Adipocyte (in vitro differentiated cells): ENCODE measurements around the gene E2F3.
A peak's percentile ranks its signal among the peaks of the same experiment; 100 is the strongest.

Source experiments
- DNase-seq: peaks from one replicate; pipeline ENCODE4 v3.0.0-alpha.2; 2015; ENCODE audit warnings: low read depth
- H3K27me3 ChIP-seq: replicated peaks from 2 replicates; pipeline ENCODE4 v1.7.0; 2013; ENCODE audit warnings: mild to moderate bottlenecking, low read length, moderate library complexity; ENCODE audit not compliant: control insufficient read depth, insufficient read depth
- H3K36me3 ChIP-seq: 2 replicates; pipeline ENCODE4 v1.7.0; 2013; ENCODE audit warnings: low read length, mild to moderate bottlenecking, moderate library complexity; ENCODE audit not compliant: control insufficient read depth, insufficient read depth, severe bottlenecking
- H3K4me1 ChIP-seq: 2 replicates; pipeline ENCODE4 v1.7.0; 2013; ENCODE audit warnings: mild to moderate bottlenecking, low read length, moderate library complexity; ENCODE audit not compliant: control insufficient read depth, insufficient read depth
- H3K4me3 ChIP-seq: 2 replicates; pipeline ENCODE4 v1.7.0; 2013; ENCODE audit warnings: mild to moderate bottlenecking, low read length, moderate library complexity
- H3K9ac ChIP-seq: 2 replicates; pipeline ENCODE4 v1.7.0; 2013; ENCODE audit warnings: mild to moderate bottlenecking, low read length, moderate library complexity
- H3K9me3 ChIP-seq: 2 replicates; pipeline ENCODE4 v1.7.0; 2013; ENCODE audit warnings: mild to moderate bottlenecking, low read length, moderate library complexity; ENCODE audit not compliant: control insufficient read depth

The E2F3 gene

DNA sequence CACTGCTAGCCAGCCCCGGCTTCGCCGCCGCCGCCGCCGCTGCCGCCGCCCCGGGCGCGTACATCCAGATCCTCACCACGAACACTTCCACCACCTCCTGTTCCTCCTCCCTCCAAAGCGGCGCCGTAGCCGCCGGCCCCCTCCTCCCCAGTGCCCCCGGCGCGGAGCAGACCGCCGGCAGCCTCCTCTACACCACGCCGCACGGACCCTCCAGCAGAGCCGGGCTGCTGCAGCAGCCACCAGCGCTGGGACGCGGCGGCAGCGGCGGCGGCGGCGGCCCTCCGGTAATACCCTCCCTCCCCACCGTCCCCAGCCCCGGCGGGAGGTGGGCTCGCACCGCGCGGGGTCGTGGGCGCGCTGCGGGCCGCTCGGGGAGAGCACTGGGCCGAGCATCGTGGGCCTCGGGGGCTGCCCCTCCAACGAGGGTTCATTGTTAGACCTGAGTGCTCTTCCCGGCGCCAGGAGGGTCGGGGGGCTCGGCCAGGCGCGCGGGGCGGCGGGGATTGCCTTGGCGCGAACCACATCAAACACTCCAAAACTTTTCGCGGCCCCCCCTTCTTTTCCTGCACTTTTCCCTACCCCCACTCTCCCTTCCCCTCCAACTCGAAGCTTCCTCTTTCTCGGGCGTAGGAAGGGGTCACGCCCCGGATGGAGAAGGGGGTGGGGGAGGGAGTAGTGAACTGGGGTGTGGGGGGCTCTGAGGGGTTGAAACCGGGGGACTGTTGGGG is 827 bp downstream of the E2F3 start:
- DNase-seq, result peak; percentile 63
- H3K9ac ChIP-seq, result peak overlapping the region; percentile 84
- peaks cover 7% of the 10 kb centered on the region for H3K36me3 ChIP-seq
- peaks cover 10% of the 10 kb centered on the region for H3K4me1 ChIP-seq
- H3K27me3 ChIP-seq, result no peaks in the 10 kb centered on the region
- H3K4me3 ChIP-seq, result peak overlapping the region; percentile 85
- H3K9me3 ChIP-seq, result no peaks in the 10 kb centered on the region

- H3K9ac ChIP-seq, result peak overlapping the region; percentile 89
- H3K9me3 ChIP-seq, result no peaks in the 10 kb centered on the region
- H3K36me3 ChIP-seq, result peaks cover 7% of the 10 kb centered on the region
- H3K4me3 ChIP-seq, result peak overlapping the region; percentile 93
- no peaks in the 10 kb centered on the region for H3K27me3 ChIP-seq
- DNase-seq, result peak; percentile 92
- H3K4me1 ChIP-seq, result peaks cover 10% of the 10 kb centered on the region
These were observed 1.5 kb downstream of the E2F3 start for GRCh38 chr6:20403070-20403765.

DNA sequence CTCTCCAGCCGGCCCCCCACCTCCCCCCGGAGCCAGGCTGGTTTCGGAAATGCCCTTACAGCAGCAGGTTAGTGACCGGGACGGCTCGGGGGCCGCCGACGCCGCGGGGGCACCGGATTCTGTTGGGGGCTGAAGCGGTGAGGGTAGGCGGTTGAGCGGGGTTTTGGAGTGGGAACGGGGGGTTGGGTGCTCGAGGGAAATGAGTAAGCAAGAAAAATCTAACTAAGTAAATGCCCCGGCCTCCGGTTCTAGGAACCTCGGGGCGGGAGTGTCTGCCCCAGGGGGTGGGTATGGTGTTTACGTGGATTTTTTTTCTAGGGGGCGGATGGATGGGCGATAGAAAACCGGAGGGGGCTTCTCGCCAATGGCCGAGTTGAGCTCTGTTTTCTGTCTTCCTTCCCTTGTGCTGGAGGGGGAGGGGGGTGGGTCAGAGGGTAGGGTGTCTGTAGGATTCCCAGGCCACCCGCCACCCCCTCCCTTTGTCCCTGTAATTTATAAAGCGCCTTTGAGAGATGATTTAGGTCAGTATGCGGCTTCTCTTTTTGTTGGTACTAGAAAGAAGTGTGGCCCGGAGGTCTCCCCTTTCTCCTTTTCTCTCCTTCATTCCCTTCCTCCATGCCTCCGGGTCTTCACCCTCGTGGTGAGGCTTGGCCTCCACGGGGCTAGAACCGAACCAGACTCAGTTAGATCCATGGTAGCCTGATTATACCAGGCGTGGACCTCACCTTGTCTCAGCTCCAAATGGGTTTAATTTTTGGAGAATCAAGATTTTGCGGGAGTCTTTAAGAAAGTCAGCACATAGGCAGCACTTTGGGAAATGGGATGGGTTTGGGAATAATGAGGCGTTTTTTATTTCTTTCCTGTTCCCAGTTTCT is 2.3 kb downstream of the E2F3 start:
- Histone ChIP-seq H3K4me1 (peaks cover 10% of the 10 kb centered on the region), H3K9ac (peak overlapping the region; percentile 89), H3K36me3 (peaks cover 7% of the 10 kb centered on the region), H3K9me3 (no peaks in the 10 kb centered on the region), H3K27me3 (no peaks in the 10 kb centered on the region), H3K4me3 (peak overlapping the region; percentile 93)
- peak; percentile 71 for DNase-seq

DNA sequence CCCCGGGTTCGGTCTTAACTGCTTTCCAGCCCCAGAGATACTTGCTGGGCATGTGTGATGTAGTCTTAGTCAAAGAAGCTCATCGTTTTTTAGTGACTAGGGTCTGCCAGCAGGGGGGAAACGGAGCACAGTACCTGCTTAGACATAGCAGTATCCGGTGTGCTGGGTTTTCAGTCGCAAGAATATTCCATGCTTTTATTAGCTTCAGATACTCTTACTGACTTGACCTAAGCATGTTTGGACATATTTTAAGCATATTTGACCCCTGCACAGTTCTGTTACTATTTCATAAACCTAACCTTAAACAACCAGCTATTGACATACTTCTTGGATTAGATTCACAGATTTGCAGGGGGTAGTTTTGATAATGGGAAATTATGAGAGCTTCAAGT is 3.0 kb downstream of the E2F3 start:
- Histone ChIP-seq H3K4me1 (peaks cover 10% of the 10 kb centered on the region), H3K27me3 (no peaks in the 10 kb centered on the region), H3K4me3 (peak overlapping the region; percentile 93), H3K36me3 (peaks cover 7% of the 10 kb centered on the region), H3K9me3 (no peaks in the 10 kb centered on the region), H3K9ac (peak overlapping the region; percentile 89)
- peak; percentile 79 for DNase-seq

DNA sequence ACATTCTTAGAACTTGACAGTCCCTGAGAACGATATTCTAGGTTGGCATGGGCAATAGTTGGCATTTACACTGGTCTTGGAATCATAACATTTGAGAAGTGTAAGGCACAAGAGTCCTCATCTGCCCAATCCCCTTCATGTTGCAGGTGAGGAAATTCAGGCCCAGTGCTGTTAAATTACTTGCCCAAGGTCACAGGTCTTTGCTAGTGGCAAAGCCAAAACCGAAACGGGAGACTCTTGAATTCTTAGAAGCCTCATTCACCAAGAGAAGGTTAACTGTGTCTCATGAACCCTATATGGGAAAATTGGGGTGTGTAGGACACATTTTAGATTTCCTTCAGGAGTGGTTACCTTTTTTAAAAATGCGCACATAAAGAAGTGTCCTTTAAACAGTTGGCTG is 7.2 kb downstream of the E2F3 start:
- DNase-seq, result no peak
- no peak overlapping the region for H3K4me3 ChIP-seq
- peaks cover 7% of the 10 kb centered on the region for H3K36me3 ChIP-seq

DNA sequence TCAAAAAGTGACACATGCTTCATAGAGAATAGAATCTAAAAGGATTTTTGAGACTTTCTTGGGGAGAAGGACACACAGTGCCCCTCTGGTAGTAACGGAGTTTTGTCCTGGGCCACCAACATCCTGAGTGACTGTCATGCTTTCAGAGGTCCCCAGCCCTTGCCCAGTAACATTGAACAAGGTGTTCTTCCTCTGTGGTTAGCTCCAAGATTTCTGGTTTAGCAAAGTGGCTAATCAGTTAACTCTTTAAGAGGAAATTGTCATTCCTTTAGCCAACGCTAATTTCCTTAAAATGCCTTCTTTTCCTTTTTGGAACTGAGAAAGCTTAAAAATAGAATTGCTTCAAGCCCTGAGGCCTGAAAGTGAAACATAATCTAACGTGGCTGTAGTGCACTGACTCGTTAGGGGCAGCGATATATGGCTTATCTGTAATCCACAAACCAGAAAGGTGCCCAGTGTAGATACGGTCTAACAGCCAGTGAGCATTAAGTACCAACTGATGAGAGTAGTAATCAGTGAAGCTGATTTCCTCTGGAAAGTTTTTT is 7.8 kb downstream of the E2F3 start:
- peaks cover 7% of the 10 kb centered on the region for H3K36me3 ChIP-seq
- DNase-seq, result peak; percentile 31
- peaks cover 5% of the 10 kb centered on the region for H3K4me1 ChIP-seq
- no peak overlapping the region for H3K9ac ChIP-seq
- no peak overlapping the region for H3K4me3 ChIP-seq
- H3K9me3 ChIP-seq, result no peaks in the 10 kb centered on the region
- no peaks in the 10 kb centered on the region for H3K27me3 ChIP-seq

More for the DNA sequence above, 7.2 kb downstream of the E2F3 start:
- H3K9me3 ChIP-seq, result no peaks in the 10 kb centered on the region
- H3K4me1 ChIP-seq, result peaks cover 6% of the 10 kb centered on the region
- no peaks in the 10 kb centered on the region for H3K27me3 ChIP-seq
- H3K9ac ChIP-seq, result no peak overlapping the region

GRCh38 chr6:20411544-20411943 is 9.9 kb downstream of the E2F3 start:
- H3K9ac ChIP-seq, result no peak overlapping the region
- H3K4me3 ChIP-seq, result no peak overlapping the region
- DNase-seq, result no peak
- peaks cover 3% of the 10 kb centered on the region for H3K36me3 ChIP-seq
- no peaks in the 10 kb centered on the region for H3K9me3 ChIP-seq
- no peaks in the 10 kb centered on the region for H3K4me1 ChIP-seq
- no peaks in the 10 kb centered on the region for H3K27me3 ChIP-seq

DNA sequence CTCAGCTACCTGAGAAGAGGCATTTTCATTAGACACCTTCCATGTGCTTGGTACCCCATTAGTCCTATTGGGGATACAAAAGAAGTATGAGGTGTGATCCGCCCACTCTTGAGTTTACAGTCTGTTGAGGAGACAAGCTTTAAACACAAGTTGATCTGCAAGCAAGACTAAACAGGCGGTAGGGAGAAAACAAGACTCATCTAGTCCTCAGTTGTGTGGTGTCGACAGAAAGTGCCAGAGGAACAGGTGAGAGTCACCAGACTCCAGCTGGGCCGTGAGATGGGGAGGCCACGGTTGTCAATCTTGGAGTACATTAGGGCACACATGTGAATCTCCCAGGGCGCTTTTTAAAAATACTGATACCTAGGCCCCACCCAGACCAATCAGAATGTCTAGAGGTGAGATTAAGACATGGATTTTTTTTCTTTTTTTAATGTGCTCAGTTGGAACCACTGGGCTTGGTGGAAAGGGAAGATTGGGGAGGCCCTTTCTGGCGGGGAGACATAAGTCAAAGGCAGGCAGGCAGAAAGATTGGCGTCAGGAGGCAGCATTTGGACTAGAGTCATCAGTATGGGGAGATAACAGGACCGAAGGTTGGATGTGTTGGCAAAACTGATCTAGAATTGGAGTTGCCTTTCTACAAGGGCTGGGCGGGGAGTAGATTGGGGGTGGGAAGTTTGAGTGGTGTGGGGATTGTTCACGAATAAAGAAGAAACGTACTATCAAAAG is 10.4 kb downstream of the E2F3 start:
- no peaks in the 10 kb centered on the region for H3K4me1 ChIP-seq
- no peaks in the 10 kb centered on the region for H3K9me3 ChIP-seq
- no peak overlapping the region for H3K4me3 ChIP-seq
- DNase-seq, result no peak
- no peaks in the 10 kb centered on the region for H3K36me3 ChIP-seq
- H3K9ac ChIP-seq, result no peak overlapping the region
- H3K27me3 ChIP-seq, result no peaks in the 10 kb centered on the region

DNA sequence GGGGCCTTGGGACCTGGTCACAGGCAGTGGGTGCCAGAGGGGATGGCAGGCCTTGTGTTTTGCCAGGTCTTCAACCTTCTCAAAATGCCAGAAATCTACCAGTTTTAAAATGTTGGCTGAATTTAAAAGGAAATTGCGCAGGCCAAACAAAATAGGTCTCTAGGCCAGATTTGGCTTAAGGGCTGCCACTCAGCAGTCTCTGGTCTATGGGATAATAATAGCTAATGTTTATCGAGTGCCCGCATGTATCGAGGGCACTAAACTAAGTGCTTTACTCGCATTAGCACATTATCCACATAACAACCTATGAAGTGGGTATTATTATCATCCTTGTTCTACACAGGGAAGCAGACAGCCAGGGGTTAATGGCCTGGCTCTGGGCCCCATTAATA is 11.0 kb downstream of the E2F3 start:
- Histone ChIP-seq H3K27me3 (no peaks in the 10 kb centered on the region), H3K36me3 (no peaks in the 10 kb centered on the region)

DNA sequence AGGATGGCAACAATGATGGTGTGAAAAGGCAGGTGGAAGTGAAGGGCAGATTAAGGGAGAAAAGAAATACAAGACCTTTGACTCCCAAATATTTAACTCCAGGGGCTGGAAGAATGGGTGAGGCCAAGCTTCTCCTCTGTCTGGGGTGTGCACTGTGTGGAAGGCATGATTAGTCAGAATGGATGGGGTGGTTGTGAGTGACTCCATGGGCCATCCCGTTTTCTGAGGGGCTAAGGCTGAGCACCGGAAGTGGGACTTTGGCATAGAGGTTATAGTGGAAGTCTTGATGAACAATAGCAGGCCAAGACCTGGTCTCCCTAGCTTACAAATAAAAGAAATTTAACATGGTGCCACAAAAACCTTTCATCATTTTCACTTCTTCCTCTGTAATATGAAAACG is 12.1 kb downstream of the E2F3 start:
- no peak for DNase-seq
- H3K9ac ChIP-seq, result no peak overlapping the region
- H3K36me3 ChIP-seq, result no peaks in the 10 kb centered on the region
- no peak overlapping the region for H3K4me3 ChIP-seq
- H3K27me3 ChIP-seq, result no peaks in the 10 kb centered on the region
- H3K4me1 ChIP-seq, result no peaks in the 10 kb centered on the region
- H3K9me3 ChIP-seq, result no peaks in the 10 kb centered on the region

More for the DNA sequence above, 11.0 kb downstream of the E2F3 start:
- no peak overlapping the region for H3K4me3 ChIP-seq
- DNase-seq, result no peak
- H3K4me1 ChIP-seq, result no peaks in the 10 kb centered on the region
- no peaks in the 10 kb centered on the region for H3K9me3 ChIP-seq
- H3K9ac ChIP-seq, result no peak overlapping the region
